Activated CD4-positive, alpha-beta T cell treated with anti-CD3 and anti-CD28 coated beads, Interleukin-2, amount 50 U/mL, for 16 hours (primary cell): ENCODE measurements around the gene RHBG.

Experiments used
- DNase-seq: peaks from one replicate; pipeline ENCODE4 v3.0.0-alpha.2; 2020

Gene RHBG

GRCh38 chr1:156428746-156429288, 59.8 kb downstream of the RHBG start:
- no peak for DNase-seq

GRCh38 chr1:156429313-156430060, 60.5 kb downstream of the RHBG start:
- DNase-seq = no peak

- no peak for DNase-seq
These were observed 61.3 kb downstream of the RHBG start for GRCh38 chr1:156430303-156430702.

- DNase-seq = no peak
These were observed 61.9 kb downstream of the RHBG start for GRCh38 chr1:156430866-156431265.

- DNase-seq = no peak
These were observed 62.4 kb downstream of the RHBG start for GRCh38 chr1:156431366-156431765.

GRCh38 chr1:156431769-156432668, 63.0 kb downstream of the RHBG start:
- DNase-seq = no peak

GRCh38 chr1:156432669-156433018, 63.6 kb downstream of the RHBG start:
- DNase-seq = no peak

- no peak for DNase-seq
These were observed 64.0 kb downstream of the RHBG start for GRCh38 chr1:156433032-156433431.

- DNase-seq = no peak
These were observed 64.6 kb downstream of the RHBG start for GRCh38 chr1:156433602-156434001.
